ENCODE results near the gene LPAR1. TPM values are rescaled to one million over a fixed set of nuclear protein-coding genes. Genes with fewer than 3 reads are reported as not detected.

Gene LPAR1
- total RNA-seq, 1 experiment from 2014 or later, result 21.7 TPM

DNA sequence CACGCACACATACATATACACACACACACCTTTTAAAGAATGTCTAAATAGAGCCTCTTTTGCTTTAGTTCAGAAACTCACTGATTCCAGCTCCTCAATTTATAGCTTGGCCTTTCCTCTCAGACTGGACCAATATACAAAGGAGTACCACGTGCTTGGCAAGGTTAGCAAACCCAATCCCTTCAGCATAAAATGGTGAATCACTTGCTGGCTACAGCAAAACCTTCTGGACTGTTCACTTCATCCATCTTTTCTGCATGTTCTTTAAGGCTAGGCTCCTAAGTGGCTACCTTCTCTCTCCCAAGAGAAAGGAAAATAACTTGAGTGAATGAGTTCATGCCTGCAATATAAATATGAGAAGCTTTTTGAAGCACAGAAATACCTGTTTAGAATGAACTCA lies 109.7 kb downstream of the LPAR1 start:
- 0 out of 2 replicates have a peak, but pooled peaks cover 1% of the 10 kb centered on the region for H3K36me3 ChIP-seq
- H3K4me3 ChIP-seq, result no peak overlapping the region
- no peak overlapping the region for H3K27ac ChIP-seq
- no peaks in the 10 kb centered on the region for H3K27me3 ChIP-seq (replicated peaks)
- DNase-seq (ENCODE audit: low read depth in 1 of 2, low spot score in 2 of 2), result no peak
- 0 out of 2 replicates have a peak, but pooled peaks cover 5% of the 10 kb centered on the region for H3K9me3 ChIP-seq (replicated peaks)
- H3K4me1 ChIP-seq (replicated peaks), result no peaks in the 10 kb centered on the region

GRCh38 chr9:110926828-110927487 lies 111.3 kb downstream of the LPAR1 start:
- Histone ChIP-seq H3K27me3 (replicated peaks) (no peaks in the 10 kb centered on the region), H3K4me3 (no peak overlapping the region), H3K36me3 (0 out of 2 replicates have a peak, but pooled peaks cover 3% of the 10 kb centered on the region), H3K9me3 (replicated peaks) (no peaks in the 10 kb centered on the region), H3K27ac (no peak overlapping the region), H3K4me1 (replicated peaks) (peaks cover 5% of the 10 kb centered on the region)
- no peak for DNase-seq (ENCODE audit: low read depth in 1 of 2, low spot score in 2 of 2)

GRCh38 chr9:110923601-110924000 lies 114.7 kb downstream of the LPAR1 start:
- peaks cover 33% of the 10 kb centered on the region for H3K4me1 ChIP-seq (replicated peaks)
- H3K36me3 ChIP-seq, result 0 out of 2 replicates have a peak, but pooled peaks cover 3% of the 10 kb centered on the region
- H3K4me3 ChIP-seq, result no peak overlapping the region
- H3K27me3 ChIP-seq (replicated peaks), result no peaks in the 10 kb centered on the region
- no peak for DNase-seq (ENCODE audit: low read depth in 1 of 2, low spot score in 2 of 2)
- 0 out of 2 replicates have a peak, but pooled peaks cover 3% of the 10 kb centered on the region for H3K9me3 ChIP-seq (replicated peaks)
- H3K27ac ChIP-seq, result no peak overlapping the region

- Histone ChIP-seq H3K36me3 (0 out of 2 replicates have a peak, but pooled peaks cover 3% of the 10 kb centered on the region), H3K4me3 (no peak overlapping the region), H3K27me3 (replicated peaks) (no peaks in the 10 kb centered on the region), H3K4me1 (replicated peaks) (peaks cover 47% of the 10 kb centered on the region), H3K9me3 (replicated peaks) (0 out of 2 replicates have a peak, but pooled peaks cover 3% of the 10 kb centered on the region), H3K27ac (no peak overlapping the region)
- no peak for DNase-seq (ENCODE audit: low read depth in 1 of 2, low spot score in 2 of 2)
These were observed 116.1 kb downstream of the LPAR1 start for GRCh38 chr9:110922145-110922544.

GRCh38 chr9:110921705-110922104 lies 116.6 kb downstream of the LPAR1 start:
- DNase-seq (ENCODE audit: low read depth in 1 of 2, low spot score in 2 of 2), result no peak
- Histone ChIP-seq H3K27me3 (replicated peaks) (no peaks in the 10 kb centered on the region), H3K4me3 (no peak overlapping the region), H3K27ac (no peak overlapping the region), H3K9me3 (replicated peaks) (0 out of 2 replicates have a peak, but pooled peaks cover 3% of the 10 kb centered on the region), H3K4me1 (replicated peaks) (peaks cover 47% of the 10 kb centered on the region), H3K36me3 (0 out of 2 replicates have a peak, but pooled peaks cover 3% of the 10 kb centered on the region)

DNA sequence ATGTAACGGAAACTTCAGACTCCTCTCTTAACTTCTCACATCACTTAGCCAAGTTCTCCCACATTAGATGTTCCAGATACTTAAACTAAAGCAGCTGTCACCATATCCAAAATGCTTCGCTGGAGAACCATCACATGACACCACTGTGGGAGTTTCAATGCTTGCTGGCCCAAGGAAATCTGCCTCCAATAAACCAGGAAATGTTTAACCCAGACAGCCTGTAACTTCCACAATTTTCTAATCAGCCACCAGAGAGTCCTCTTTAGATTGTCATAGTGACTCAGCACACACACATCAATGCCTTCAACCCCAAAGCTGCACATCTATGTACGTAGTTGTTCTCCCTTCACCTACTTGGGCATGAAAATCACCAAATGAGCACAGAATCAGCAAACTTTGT lies 118.7 kb downstream of the LPAR1 start:
- peaks cover 51% of the 10 kb centered on the region for H3K4me1 ChIP-seq (replicated peaks)
- peak in 1 of 2 experiments; percentile 49 for DNase-seq (ENCODE audit: low read depth in 1 of 2, low spot score in 2 of 2)
- H3K9me3 ChIP-seq (replicated peaks), result 0 out of 2 replicates have a peak, but pooled peaks cover 3% of the 10 kb centered on the region
- no peaks in the 10 kb centered on the region for H3K27me3 ChIP-seq (replicated peaks)
- 0 out of 2 replicates have a peak, but pooled peaks cover 3% of the 10 kb centered on the region for H3K36me3 ChIP-seq
- H3K4me3 ChIP-seq, result no peak overlapping the region
- H3K27ac ChIP-seq, result peak overlapping the region; percentile 84

DNA sequence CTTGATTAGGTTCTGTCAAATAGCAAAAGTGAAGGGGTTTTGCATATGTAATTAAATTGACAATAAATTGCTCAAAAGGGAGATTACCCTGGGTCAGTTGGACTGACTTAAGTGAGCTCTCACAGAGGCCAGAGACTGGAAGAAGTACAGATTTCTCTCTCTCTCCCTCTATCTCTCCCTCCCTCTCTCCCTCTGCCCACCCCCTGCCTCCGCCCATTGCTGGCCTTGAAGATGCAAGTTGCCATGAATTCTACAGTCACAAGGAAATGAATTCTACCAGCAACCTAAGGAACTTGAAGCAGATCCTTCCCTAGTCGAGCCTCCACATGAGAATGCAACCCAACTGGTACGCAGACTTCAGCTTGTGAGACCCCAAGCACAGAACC lies 119.2 kb downstream of the LPAR1 start:
- peak overlapping the region; percentile 84 for H3K27ac ChIP-seq
- 0 out of 2 replicates have a peak, but pooled peaks cover 3% of the 10 kb centered on the region for H3K9me3 ChIP-seq (replicated peaks)
- H3K4me1 ChIP-seq (replicated peaks), result peaks cover 51% of the 10 kb centered on the region
- H3K4me3 ChIP-seq, result no peak overlapping the region
- no peak for DNase-seq (ENCODE audit: low read depth in 1 of 2, low spot score in 2 of 2)
- no peaks in the 10 kb centered on the region for H3K27me3 ChIP-seq (replicated peaks)
- H3K36me3 ChIP-seq, result 0 out of 2 replicates have a peak, but pooled peaks cover 3% of the 10 kb centered on the region

DNA sequence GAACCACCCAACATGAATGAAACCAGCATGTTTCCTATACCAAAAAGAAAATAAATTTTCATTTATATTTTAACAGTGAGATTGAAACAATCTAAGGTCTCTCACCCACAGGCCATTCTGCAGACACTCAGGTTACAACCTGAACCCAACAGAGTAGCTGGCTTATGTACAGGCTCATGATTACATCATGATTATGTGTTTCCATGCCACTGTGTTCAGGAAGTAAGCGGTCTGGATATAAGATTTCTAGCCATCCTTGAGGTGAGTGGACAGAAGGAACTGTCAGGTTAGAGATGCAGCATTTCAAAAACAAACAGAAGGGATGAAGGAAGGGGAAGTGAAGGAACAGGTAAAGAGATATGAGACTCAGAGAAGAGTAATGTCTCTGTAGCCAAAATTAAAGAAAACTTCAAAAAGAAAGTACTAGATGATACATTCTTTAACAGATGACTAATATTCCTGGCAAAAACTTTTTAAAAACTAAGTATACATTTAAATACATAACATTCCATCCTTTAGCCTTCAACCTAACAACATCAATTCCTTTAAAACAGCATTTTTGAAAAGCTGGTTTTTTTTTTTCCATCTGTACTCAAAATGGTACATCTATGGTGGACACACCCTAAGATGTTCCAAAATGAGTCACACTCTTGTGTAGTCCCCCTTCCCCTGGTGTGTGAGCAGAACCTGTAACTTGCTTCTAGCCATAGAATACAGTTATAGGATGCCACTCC lies 119.8 kb downstream of the LPAR1 start:
- Histone ChIP-seq H3K36me3 (0 out of 2 replicates have a peak, but pooled peaks cover under 1% of the 10 kb centered on the region), H3K4me1 (replicated peaks) (peaks cover 51% of the 10 kb centered on the region), H3K27ac (peak overlapping the region; percentile 84), H3K27me3 (replicated peaks) (no peaks in the 10 kb centered on the region), H3K9me3 (replicated peaks) (0 out of 2 replicates have a peak, but pooled peaks cover 3% of the 10 kb centered on the region), H3K4me3 (no peak overlapping the region)
- peak; percentile 49 to 77 for DNase-seq (ENCODE audit: low read depth in 1 of 2, low spot score in 2 of 2)

GRCh38 chr9:110916403-110916802 lies 121.9 kb downstream of the LPAR1 start:
- Histone ChIP-seq H3K4me1 (replicated peaks) (peaks cover 59% of the 10 kb centered on the region), H3K4me3 (no peak overlapping the region), H3K36me3 (no peaks in the 10 kb centered on the region), H3K9me3 (replicated peaks) (0 out of 2 replicates have a peak, but pooled peaks cover 3% of the 10 kb centered on the region), H3K27me3 (replicated peaks) (no peaks in the 10 kb centered on the region), H3K27ac (no peak overlapping the region)
- no peak for DNase-seq (ENCODE audit: low read depth in 1 of 2, low spot score in 2 of 2)

DNA sequence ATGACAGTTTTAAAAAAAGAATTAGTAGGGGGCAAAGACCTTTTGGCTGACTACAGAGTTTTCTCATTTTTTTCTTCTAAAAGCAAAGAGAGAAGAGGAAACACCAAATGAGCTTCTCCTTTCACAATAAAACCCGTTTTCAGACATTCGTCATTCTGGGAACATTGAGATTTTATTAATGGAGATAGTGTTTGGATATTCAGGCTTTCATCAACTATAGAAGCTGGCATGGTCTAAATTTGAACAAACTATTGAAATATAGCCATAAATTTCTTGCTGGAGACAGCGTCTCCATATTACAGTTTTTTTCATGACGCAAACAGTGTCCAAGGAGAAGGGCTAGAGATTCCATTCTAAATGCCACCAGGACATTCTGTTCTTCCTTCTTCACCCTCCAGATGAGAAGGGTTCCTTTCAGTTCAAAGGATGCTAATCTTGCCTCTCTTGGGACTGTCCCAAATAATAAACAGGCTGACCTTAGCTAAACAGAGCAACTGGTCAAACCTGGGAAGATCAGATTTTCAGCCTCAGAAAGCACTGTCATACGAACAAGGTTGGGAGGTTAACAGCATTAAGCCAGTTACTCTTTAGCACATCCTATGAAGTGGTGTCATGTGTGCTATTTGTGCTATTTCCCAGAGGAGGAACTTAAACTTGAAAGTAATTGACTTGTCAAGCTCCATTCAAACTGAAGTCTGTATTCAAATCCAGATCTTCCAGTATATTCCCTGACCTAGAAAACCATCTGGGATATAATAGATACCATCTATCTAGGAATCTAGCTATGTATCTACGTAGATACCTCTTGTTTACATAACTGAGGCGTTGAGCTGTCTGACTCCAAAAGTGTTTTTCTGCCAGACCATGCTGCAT lies 125.6 kb downstream of the LPAR1 start:
- Histone ChIP-seq H3K4me3 (no peak overlapping the region), H3K27ac (peak overlapping the region; percentile 29)
- no peak for DNase-seq (ENCODE audit: low read depth in 1 of 2, low spot score in 2 of 2)

GRCh38 chr9:110911659-110912418 lies 126.4 kb downstream of the LPAR1 start:
- peaks cover 21% of the 10 kb centered on the region for H3K4me1 ChIP-seq (replicated peaks)
- H3K27me3 ChIP-seq (replicated peaks), result no peaks in the 10 kb centered on the region
- H3K4me3 ChIP-seq, result no peak overlapping the region
- peak in 1 of 2 experiments; percentile 52 for DNase-seq (ENCODE audit: low read depth in 1 of 2, low spot score in 2 of 2)
- no peaks in the 10 kb centered on the region for H3K36me3 ChIP-seq
- H3K9me3 ChIP-seq (replicated peaks), result peaks cover 3% of the 10 kb centered on the region; the same call in 1 of the 2 replicates
- peak overlapping the region; percentile 66 for H3K27ac ChIP-seq

More for the DNA sequence above, 125.6 kb downstream of the LPAR1 start:
- Histone ChIP-seq H3K9me3 (replicated peaks) (peaks cover 3% of the 10 kb centered on the region; the same call in 1 of the 2 replicates), H3K4me1 (replicated peaks) (peaks cover 26% of the 10 kb centered on the region), H3K36me3 (no peaks in the 10 kb centered on the region), H3K27me3 (replicated peaks) (no peaks in the 10 kb centered on the region)

GRCh38 chr9:110908894-110909293 lies 129.4 kb downstream of the LPAR1 start:
- H3K4me3 ChIP-seq, result no peak overlapping the region
- peaks cover 18% of the 10 kb centered on the region for H3K4me1 ChIP-seq (replicated peaks)
- no peaks in the 10 kb centered on the region for H3K36me3 ChIP-seq
- H3K27ac ChIP-seq, result no peak overlapping the region
- H3K27me3 ChIP-seq (replicated peaks), result no peaks in the 10 kb centered on the region
- H3K9me3 ChIP-seq (replicated peaks), result peaks cover 3% of the 10 kb centered on the region; the same call in 1 of the 2 replicates
- no peak for DNase-seq (ENCODE audit: low read depth in 1 of 2, low spot score in 2 of 2)

Measured in SJSA1 (cell line).